ENCODE measurements around the gene FGFR3. TPM values are rescaled to one million over a fixed set of nuclear protein-coding genes. Genes with fewer than 3 reads are reported as not detected.
"Not testable (repeated sequence)": the region's sequence is repeated elsewhere in the genome, so short reads cannot be mapped to it uniquely, and the experiment has no call there.

The FGFR3 gene
- total RNA-seq, 1 donor from 2014 or later: 6.4 TPM

GRCh38 chr4:1842993-1843448 is 49.9 kb downstream of the FGFR3 start:
- Mint-ChIP-seq H3K9me3 (ENCODE audit: unreplicated experiment) (no peaks in the 10 kb centered on the region), H3K4me1 (ENCODE audit: unreplicated experiment) (peaks cover 21% of the 10 kb centered on the region), H3K27me3 (ENCODE audit: unreplicated experiment) (no peaks in the 10 kb centered on the region), H3K27ac (ENCODE audit: unreplicated experiment) (peak overlapping the region; percentile 56), H3K36me3 (ENCODE audit: unreplicated experiment) (peaks cover 28% of the 10 kb centered on the region), H3K4me3 (ENCODE audit: unreplicated experiment) (no peak overlapping the region)
- TF ChIP-seq CTCF (IDR thresholded peaks at IDR 0.05): no peak
- no peak for DNase-seq (ENCODE audit: extremely low spot score, unreplicated experiment)

- H3K9me3 Mint-ChIP-seq (ENCODE audit: unreplicated experiment): no peaks in the 10 kb centered on the region
- H3K36me3 Mint-ChIP-seq (ENCODE audit: unreplicated experiment): peaks cover 24% of the 10 kb centered on the region
- DNase-seq (ENCODE audit: extremely low spot score, unreplicated experiment): no peak
- TF ChIP-seq CTCF (IDR thresholded peaks at IDR 0.05): no peak
- H3K4me3 Mint-ChIP-seq (ENCODE audit: unreplicated experiment): no peak overlapping the region
- no peaks in the 10 kb centered on the region for H3K27me3 Mint-ChIP-seq (ENCODE audit: unreplicated experiment)
- peaks cover 21% of the 10 kb centered on the region for H3K4me1 Mint-ChIP-seq (ENCODE audit: unreplicated experiment)
- no peak overlapping the region for H3K27ac Mint-ChIP-seq (ENCODE audit: unreplicated experiment)
Observed at GRCh38 chr4:1843852-1844251, 50.8 kb downstream of the FGFR3 start.

- not testable (repeated sequence) for H3K27ac Mint-ChIP-seq (ENCODE audit: unreplicated experiment); H3K27me3 Mint-ChIP-seq (ENCODE audit: unreplicated experiment); H3K4me3 Mint-ChIP-seq (ENCODE audit: unreplicated experiment); DNase-seq (ENCODE audit: extremely low spot score, unreplicated experiment); H3K9me3 Mint-ChIP-seq (ENCODE audit: unreplicated experiment)
- Mint-ChIP-seq H3K36me3 (ENCODE audit: unreplicated experiment) (peaks cover 19% of the 10 kb centered on the region), H3K4me1 (ENCODE audit: unreplicated experiment) (peaks cover 21% of the 10 kb centered on the region)
Observed at GRCh38 chr4:1844618-1845017, 51.5 kb downstream of the FGFR3 start.

- no peak for DNase-seq (ENCODE audit: extremely low spot score, unreplicated experiment)
- H3K27ac Mint-ChIP-seq (ENCODE audit: unreplicated experiment): no peak overlapping the region
- H3K9me3 Mint-ChIP-seq (ENCODE audit: unreplicated experiment): no peaks in the 10 kb centered on the region
- H3K36me3 Mint-ChIP-seq (ENCODE audit: unreplicated experiment): peaks cover 15% of the 10 kb centered on the region
- H3K4me3 Mint-ChIP-seq (ENCODE audit: unreplicated experiment): no peak overlapping the region
- no peak for TF ChIP-seq CTCF (IDR thresholded peaks at IDR 0.05)
- no peaks in the 10 kb centered on the region for H3K27me3 Mint-ChIP-seq (ENCODE audit: unreplicated experiment)
- H3K4me1 Mint-ChIP-seq (ENCODE audit: unreplicated experiment): peaks cover 29% of the 10 kb centered on the region
Observed at GRCh38 chr4:1846580-1846979, 53.5 kb downstream of the FGFR3 start.

- Mint-ChIP-seq H3K36me3 (ENCODE audit: unreplicated experiment) (peaks cover 13% of the 10 kb centered on the region), H3K9me3 (ENCODE audit: unreplicated experiment) (no peaks in the 10 kb centered on the region), H3K27me3 (ENCODE audit: unreplicated experiment) (no peaks in the 10 kb centered on the region), H3K4me3 (ENCODE audit: unreplicated experiment) (no peak overlapping the region), H3K27ac (ENCODE audit: unreplicated experiment) (no peak overlapping the region), H3K4me1 (ENCODE audit: unreplicated experiment) (peaks cover 28% of the 10 kb centered on the region)
- DNase-seq (ENCODE audit: extremely low spot score, unreplicated experiment): no peak
- no peak for TF ChIP-seq CTCF (IDR thresholded peaks at IDR 0.05)
Observed at GRCh38 chr4:1850276-1850675, 57.2 kb downstream of the FGFR3 start.

- Mint-ChIP-seq H3K4me1 (ENCODE audit: unreplicated experiment) (peaks cover 28% of the 10 kb centered on the region), H3K4me3 (ENCODE audit: unreplicated experiment) (no peak overlapping the region), H3K36me3 (ENCODE audit: unreplicated experiment) (peaks cover 13% of the 10 kb centered on the region), H3K9me3 (ENCODE audit: unreplicated experiment) (no peaks in the 10 kb centered on the region), H3K27me3 (ENCODE audit: unreplicated experiment) (no peaks in the 10 kb centered on the region), H3K27ac (ENCODE audit: unreplicated experiment) (no peak overlapping the region)
- no peak for DNase-seq (ENCODE audit: extremely low spot score, unreplicated experiment)
- no peak for TF ChIP-seq CTCF (IDR thresholded peaks at IDR 0.05)
Observed at GRCh38 chr4:1851160-1851559, 58.1 kb downstream of the FGFR3 start.
